ENCODE data around the gene B9D2. TPM values are rescaled to one million over a fixed set of nuclear protein-coding genes. Genes with fewer than 3 reads are reported as not detected.
A peak's percentile ranks its signal among the peaks of the same experiment; 100 is the strongest.
"Not testable (repeated sequence)": the region's sequence is repeated elsewhere in the genome, so short reads cannot be mapped to it uniquely, and the experiment has no call there.

Gene B9D2
- total RNA-seq, 1 experiment from 2014 or later = 10.8 TPM

GRCh38 chr19:41371541-41371940 is 7.6 kb upstream of the B9D2 start:
- Histone ChIP-seq H4K20me1 (ENCODE audit: insufficient read depth) (no peaks in the 10 kb centered on the region), H3K27me3 (ENCODE audit: insufficient read depth, low read depth) (no peaks in the 10 kb centered on the region), H3F3A (ENCODE audit: insufficient read depth, low read depth) (no peaks in the 10 kb centered on the region), H3K4me3 (no peak overlapping the region), H3K27ac (no peak overlapping the region), H3K4me2 (no peak overlapping the region), H3K9me2 (ENCODE audit: insufficient read depth) (no peaks in the 10 kb centered on the region), H3K4me1 (replicated peaks; ENCODE audit: insufficient read depth) (peaks cover 9% of the 10 kb centered on the region; the same call in 1 of the 2 replicates), H2AFZ (no peak overlapping the region), H3K36me3 (ENCODE audit: low read depth) (no peaks in the 10 kb centered on the region), H3K79me2 (ENCODE audit: low read depth) (peaks cover 6% of the 10 kb centered on the region), H3K9me3 (ENCODE audit: insufficient read depth, low read depth) (no peaks in the 10 kb centered on the region)
- ChIA-PET CTCF (no interaction called here), POLR2A (ENCODE audit: unreplicated experiment) (no interaction called here)
- no peak for DNase-seq
- intact Hi-C loops (cut with micrococcal nuclease; ENCODE audit: unreplicated experiment) = no loop called here
- TF ChIP-seq EZH2 (IDR thresholded peaks at IDR 0.05; ENCODE audit: low read depth) = no peak
- TF ChIP-seq, protein P1, sequence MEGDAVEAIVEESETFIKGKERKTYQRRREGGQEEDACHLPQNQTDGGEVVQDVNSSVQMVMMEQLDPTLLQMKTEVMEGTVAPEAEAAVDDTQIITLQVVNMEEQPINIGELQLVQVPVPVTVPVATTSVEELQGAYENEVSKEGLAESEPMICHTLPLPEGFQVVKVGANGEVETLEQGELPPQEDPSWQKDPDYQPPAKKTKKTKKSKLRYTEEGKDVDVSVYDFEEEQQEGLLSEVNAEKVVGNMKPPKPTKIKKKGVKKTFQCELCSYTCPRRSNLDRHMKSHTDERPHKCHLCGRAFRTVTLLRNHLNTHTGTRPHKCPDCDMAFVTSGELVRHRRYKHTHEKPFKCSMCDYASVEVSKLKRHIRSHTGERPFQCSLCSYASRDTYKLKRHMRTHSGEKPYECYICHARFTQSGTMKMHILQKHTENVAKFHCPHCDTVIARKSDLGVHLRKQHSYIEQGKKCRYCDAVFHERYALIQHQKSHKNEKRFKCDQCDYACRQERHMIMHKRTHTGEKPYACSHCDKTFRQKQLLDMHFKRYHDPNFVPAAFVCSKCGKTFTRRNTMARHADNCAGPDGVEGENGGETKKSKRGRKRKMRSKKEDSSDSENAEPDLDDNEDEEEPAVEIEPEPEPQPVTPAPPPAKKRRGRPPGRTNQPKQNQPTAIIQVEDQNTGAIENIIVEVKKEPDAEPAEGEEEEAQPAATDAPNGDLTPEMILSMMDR (conservative IDR thresholded peaks at IDR 0.05) = no peak
- BruUV-seq (replicated peaks) = no TSS peak

DNA sequence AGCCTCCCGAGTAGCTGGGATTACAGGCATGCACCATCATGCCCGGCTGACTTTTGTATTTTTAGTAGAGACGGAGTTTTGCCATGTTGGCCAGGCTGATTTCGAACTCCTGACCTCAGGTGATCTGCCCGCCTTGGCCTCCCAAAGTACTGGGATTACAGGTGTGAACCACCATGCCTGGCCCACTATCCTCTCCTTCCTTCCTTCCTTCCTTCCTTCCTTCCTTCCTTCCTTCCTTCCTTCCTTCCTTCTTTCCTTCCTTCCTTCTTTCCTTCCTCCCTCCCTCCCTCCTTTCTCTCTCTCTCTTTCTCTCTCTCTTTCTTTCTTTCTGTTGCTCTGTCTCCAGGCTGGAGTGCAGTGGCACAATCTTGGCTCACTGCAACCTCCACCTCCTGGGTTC is 7.2 kb upstream of the B9D2 start:
- H3K4me3 ChIP-seq; DNase-seq; CTCF ChIA-PET; H2AFZ ChIP-seq; H3F3A ChIP-seq (ENCODE audit: insufficient read depth, low read depth); BruUV-seq (replicated peaks); H4K20me1 ChIP-seq (ENCODE audit: insufficient read depth); H3K27me3 ChIP-seq (ENCODE audit: insufficient read depth, low read depth); POLR2A ChIA-PET (ENCODE audit: unreplicated experiment); H3K27ac ChIP-seq; H3K9me2 ChIP-seq (ENCODE audit: insufficient read depth); H3K9me3 ChIP-seq (ENCODE audit: insufficient read depth, low read depth); H3K4me2 ChIP-seq; H3K4me1 ChIP-seq (replicated peaks; ENCODE audit: insufficient read depth); intact Hi-C loops (cut with micrococcal nuclease; ENCODE audit: unreplicated experiment); H3K36me3 ChIP-seq (ENCODE audit: low read depth): not testable (repeated sequence)
- H3K79me2 ChIP-seq (ENCODE audit: low read depth) = peaks cover 10% of the 10 kb centered on the region

DNA sequence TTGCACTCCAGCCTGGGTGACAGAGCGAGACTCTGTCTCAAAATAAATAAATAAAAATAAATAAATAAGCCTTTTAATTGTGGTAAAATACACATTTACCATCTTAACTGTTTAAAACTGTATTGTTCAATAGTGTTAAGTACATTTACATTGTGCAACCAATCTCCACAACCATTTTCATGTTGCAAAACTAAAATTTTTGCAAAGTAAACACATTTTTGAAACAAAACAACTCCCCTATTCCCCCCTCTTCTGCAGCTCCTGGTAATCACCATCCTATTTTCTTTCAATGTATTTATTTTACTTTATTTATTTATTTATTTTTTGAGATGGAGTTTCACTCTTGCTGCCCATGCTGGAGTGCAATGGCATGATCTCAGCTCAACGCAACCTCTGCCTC is 5.8 kb upstream of the B9D2 start:
- CTCF ChIA-PET = no interaction called here
- POLR2A ChIA-PET (ENCODE audit: unreplicated experiment) = no interaction called here
- no TSS peak for BruUV-seq (replicated peaks)
- Histone ChIP-seq H3K4me1 (replicated peaks; ENCODE audit: insufficient read depth) (peaks cover 14% of the 10 kb centered on the region), H3K9me2 (ENCODE audit: insufficient read depth) (no peaks in the 10 kb centered on the region), H3K36me3 (ENCODE audit: low read depth) (no peaks in the 10 kb centered on the region), H3K9me3 (ENCODE audit: insufficient read depth, low read depth) (no peaks in the 10 kb centered on the region), H3F3A (ENCODE audit: insufficient read depth, low read depth) (no peaks in the 10 kb centered on the region), H3K79me2 (ENCODE audit: low read depth) (peaks cover 18% of the 10 kb centered on the region), H3K27me3 (ENCODE audit: insufficient read depth, low read depth) (no peaks in the 10 kb centered on the region), H3K4me2 (no peak overlapping the region), H3K27ac (no peak overlapping the region), H3K4me3 (no peak overlapping the region), H2AFZ (no peak overlapping the region), H4K20me1 (ENCODE audit: insufficient read depth) (no peaks in the 10 kb centered on the region)
- DNase-seq = no peak
- TF ChIP-seq EZH2 (IDR thresholded peaks at IDR 0.05; ENCODE audit: low read depth) = no peak
- TF ChIP-seq, protein P1 (conservative IDR thresholded peaks at IDR 0.05) = no peak
- intact Hi-C loops (cut with micrococcal nuclease; ENCODE audit: unreplicated experiment) = no loop called here

- H3K9me2 ChIP-seq (ENCODE audit: insufficient read depth) = no peaks in the 10 kb centered on the region
- no peaks in the 10 kb centered on the region for H3K9me3 ChIP-seq (ENCODE audit: insufficient read depth, low read depth)
- H3K4me2 ChIP-seq = no peak overlapping the region
- no peak overlapping the region for H3K4me3 ChIP-seq
- no peak for TF ChIP-seq EZH2 (IDR thresholded peaks at IDR 0.05; ENCODE audit: low read depth)
- TF ChIP-seq, protein P1 (conservative IDR thresholded peaks at IDR 0.05) = no peak
- H3K36me3 ChIP-seq (ENCODE audit: low read depth) = no peaks in the 10 kb centered on the region
- POLR2A ChIA-PET (ENCODE audit: unreplicated experiment) = interaction anchor here (0.6 kb wide), 1 partner anchor 9 kb away, joined by 3 read pairs; no protein-coding TSS in a partner anchor
- H3K27ac ChIP-seq = peak overlapping the region; percentile 28; the same call in 1 of the 2 replicates
- DNase-seq = peak; percentile 35 to 56
- peaks cover 2% of the 10 kb centered on the region; the same call in 1 of the 2 replicates for H3F3A ChIP-seq (ENCODE audit: insufficient read depth, low read depth)
- H4K20me1 ChIP-seq (ENCODE audit: insufficient read depth) = no peaks in the 10 kb centered on the region
- CTCF ChIA-PET = no interaction called here
- no peak overlapping the region for H2AFZ ChIP-seq
- H3K4me1 ChIP-seq (replicated peaks; ENCODE audit: insufficient read depth) = peaks cover 21% of the 10 kb centered on the region
- no peaks in the 10 kb centered on the region for H3K27me3 ChIP-seq (ENCODE audit: insufficient read depth, low read depth)
- H3K79me2 ChIP-seq (ENCODE audit: low read depth) = peaks cover 23% of the 10 kb centered on the region
- intact Hi-C loops (cut with micrococcal nuclease; ENCODE audit: unreplicated experiment) = no loop called here
- no TSS peak for BruUV-seq (replicated peaks)
Measured at GRCh38 chr19:41367848-41368301, 3.9 kb upstream of the B9D2 start.
